Activated CD4-positive, alpha-beta T cell treated with anti-CD3 and anti-CD28 coated beads for 36 hours (primary cell): ENCODE measurements around the gene TMEM164. TPM values are rescaled to one million over a fixed set of nuclear protein-coding genes. Genes with fewer than 3 reads are reported as not detected.
"Not testable (repeated sequence)": the region's sequence is repeated elsewhere in the genome, so short reads cannot be mapped to it uniquely, and the experiment has no call there.

Experiments
- ATAC-seq: fragments of 200-7000 bp; cut with Tn5 transposase; one replicate; pipeline ENCODE4 v1.10.0; 2021; ENCODE audit warnings: mild to moderate bottlenecking, moderate library complexity
- CTCF ChIA-PET: fragments of 350-600 bp; sonication (Branson Sonifier 250); formaldehyde crosslinking; loops from one replicate; lab custom pipeline; 2021; ENCODE audit warnings: antibody characterized with exemption; lab: Charles Lee
- POLR2A ChIA-PET: fragments of 350-600 bp; sonication (Branson Sonifier 250); formaldehyde crosslinking; loops from one replicate; lab custom pipeline; 2021; ENCODE audit warnings: antibody characterized with exemption, inconsistent platforms; lab: Charles Lee
- DNase-seq: peaks from one replicate; pipeline ENCODE4 v3.0.0-alpha.2; 2020
- H3K27ac Mint-ChIP-seq: one replicate; pipeline ENCODE4 v1.8.0; 2021; ENCODE audit warnings: mixed read lengths
- H3K27me3 Mint-ChIP-seq: one replicate; pipeline ENCODE4 v1.8.0; 2021; ENCODE audit warnings: mixed read lengths
- H3K36me3 Mint-ChIP-seq: one replicate; pipeline ENCODE4 v1.8.0; 2021; ENCODE audit warnings: low read depth, mixed read lengths
- H3K4me1 Mint-ChIP-seq: one replicate; pipeline ENCODE4 v1.8.0; 2021; ENCODE audit warnings: mixed read lengths
- H3K4me3 Mint-ChIP-seq: one replicate; pipeline ENCODE4 v1.8.0; 2021; ENCODE audit warnings: mild to moderate bottlenecking, moderate library complexity, mixed read lengths
- H3K9me3 Mint-ChIP-seq: one replicate; pipeline ENCODE4 v1.8.0; 2021; ENCODE audit warnings: low read depth, mixed read lengths
- intact Hi-C, 2 experiments: fragments of 100-400 bp; cut with DNase I in 1 of 2; cut with micrococcal nuclease in 1 of 2; formaldehyde crosslinking; loops; one replicate each; pipeline versions ENCODE4 v1.14.2 to v1.15.1; 2022 to 2024; cut with DNase I, micrococcal nuclease
- total RNA-seq, 2 experiments: library from RNA; stranded (reverse); gene quantifications; one replicate each; pipeline ENCODE4 v1.2.3, GENCODE V29; 2021

TMEM164 gene
- 10 to 100 TPM; 10.5 to 12.2 TPM for total RNA-seq

GRCh38 chrX:110002300-110003166, at the start of gene TMEM164:
Gene TMEM164 (plus strand): TSS chrX:110003114. CDS start chrX:110003775, 661 bp downstream.
- CTCF ChIA-PET = interaction anchor here (0.8 kb wide), 1 partner anchor 9 kb away, joined by 3 read pairs; no protein-coding TSS in a partner anchor
- ATAC-seq (peak; percentile 84), DNase-seq (peak; percentile 87)
- peaks cover 2% of the 10 kb centered on the region for H3K36me3 Mint-ChIP-seq
- H3K27me3 Mint-ChIP-seq = no peaks in the 10 kb centered on the region
- peak within 1 kb of the TSS; percentile 81 for H3K4me3 Mint-ChIP-seq
- H3K27ac Mint-ChIP-seq = peak within 1 kb of the TSS; percentile 74
- intact Hi-C loops = loop anchor here in 1 of 2 experiments (1.0 to 5.0 kb wide), 4 partner anchors 130 to 466 kb away; partner anchors contain the start of genes ACSL4 and NXT2
- no peaks in the 10 kb centered on the region for H3K9me3 Mint-ChIP-seq
- H3K4me1 Mint-ChIP-seq = peaks cover 27% of the 10 kb centered on the region
- POLR2A ChIA-PET = no interaction called here

GRCh38 chrX:109954333-109954732, 48.6 kb upstream of the TMEM164 start:
- no peak overlapping the region for H3K27ac Mint-ChIP-seq
- CTCF ChIA-PET = interaction anchor here (0.6 to 1.3 kb wide), 3 partner anchors 14 to 713 kb away, joined by 3 to 4 read pairs (median 3); no protein-coding TSS in a partner anchor
- intact Hi-C loops = no loop called here
- no peaks in the 10 kb centered on the region for H3K27me3 Mint-ChIP-seq
- H3K9me3 Mint-ChIP-seq = no peaks in the 10 kb centered on the region
- H3K4me1 Mint-ChIP-seq = peaks cover 5% of the 10 kb centered on the region
- ATAC-seq = no peak
- POLR2A ChIA-PET = no interaction called here
- no peak for DNase-seq
- no peaks in the 10 kb centered on the region for H3K36me3 Mint-ChIP-seq
- H3K4me3 Mint-ChIP-seq = no peak overlapping the region

- no peaks in the 10 kb centered on the region for H3K9me3 Mint-ChIP-seq
- ChIA-PET CTCF (interaction anchor here (1.0 to 1.3 kb wide), 3 partner anchors 15 to 191 kb away, joined by 3 read pairs; no protein-coding TSS in a partner anchor), POLR2A (no interaction called here)
- H3K27ac Mint-ChIP-seq = no peak overlapping the region
- DNase-seq (no peak), ATAC-seq (no peak)
- peaks cover 5% of the 10 kb centered on the region for H3K4me1 Mint-ChIP-seq
- no peak overlapping the region for H3K4me3 Mint-ChIP-seq
- intact Hi-C loops = no loop called here
- no peaks in the 10 kb centered on the region for H3K36me3 Mint-ChIP-seq
- H3K27me3 Mint-ChIP-seq = no peaks in the 10 kb centered on the region
Measured at GRCh38 chrX:109954955-109955354, 48.0 kb upstream of the TMEM164 start.

- Mint-ChIP-seq H3K27me3 (no peaks in the 10 kb centered on the region), H3K9me3 (no peaks in the 10 kb centered on the region), H3K36me3 (no peaks in the 10 kb centered on the region), H3K27ac (no peak overlapping the region), H3K4me1 (peaks cover 3% of the 10 kb centered on the region), H3K4me3 (no peak overlapping the region)
- intact Hi-C loops = no loop called here
- DNase-seq (no peak), ATAC-seq (no peak)
- ChIA-PET CTCF (interaction anchor here (1.6 kb wide), 1 partner anchor 188 kb away, joined by 5 read pairs; no protein-coding TSS in a partner anchor), POLR2A (no interaction called here)
Measured at GRCh38 chrX:109958266-109958665, 44.6 kb upstream of the TMEM164 start.

- no peak for ATAC-seq
- Mint-ChIP-seq H3K4me1 (no peaks in the 10 kb centered on the region), H3K36me3 (no peaks in the 10 kb centered on the region), H3K4me3 (no peak overlapping the region), H3K27ac (no peak overlapping the region), H3K27me3 (no peaks in the 10 kb centered on the region), H3K9me3 (no peaks in the 10 kb centered on the region)
- no peak for DNase-seq
- POLR2A ChIA-PET = no interaction called here
- intact Hi-C loops = no loop called here
- CTCF ChIA-PET = interaction anchor here (1.6 kb wide), 1 partner anchor 187 kb away, joined by 5 read pairs; no protein-coding TSS in a partner anchor
Measured at GRCh38 chrX:109959356-109959871, 43.5 kb upstream of the TMEM164 start.

GRCh38 chrX:109964390-109964789, 38.5 kb upstream of the TMEM164 start:
- H3K4me1 Mint-ChIP-seq = no peaks in the 10 kb centered on the region
- ATAC-seq (no peak), DNase-seq (no peak)
- POLR2A ChIA-PET = no interaction called here
- intact Hi-C loops = no loop called here
- no peak overlapping the region for H3K4me3 Mint-ChIP-seq
- H3K36me3 Mint-ChIP-seq = no peaks in the 10 kb centered on the region
- H3K27ac Mint-ChIP-seq = no peak overlapping the region
- CTCF ChIA-PET = no interaction called here
- H3K27me3 Mint-ChIP-seq = no peaks in the 10 kb centered on the region
- no peaks in the 10 kb centered on the region for H3K9me3 Mint-ChIP-seq

GRCh38 chrX:109966246-109966645, 36.7 kb upstream of the TMEM164 start:
- Mint-ChIP-seq H3K27ac (no peak overlapping the region), H3K36me3 (no peaks in the 10 kb centered on the region), H3K4me1 (no peaks in the 10 kb centered on the region), H3K4me3 (no peak overlapping the region), H3K9me3 (no peaks in the 10 kb centered on the region), H3K27me3 (no peaks in the 10 kb centered on the region)
- ChIA-PET CTCF (interaction anchor here (0.6 kb wide), 1 partner anchor 446 kb away, joined by 3 read pairs; no protein-coding TSS in a partner anchor), POLR2A (no interaction called here)
- DNase-seq (no peak), ATAC-seq (no peak)
- intact Hi-C loops = no loop called here

- ATAC-seq = no peak
Measured at GRCh38 chrX:109967156-109967555, 35.8 kb upstream of the TMEM164 start.

GRCh38 chrX:109970841-109971240, 32.1 kb upstream of the TMEM164 start:
- H3K36me3 Mint-ChIP-seq, intact Hi-C loops, POLR2A ChIA-PET, H3K4me1 Mint-ChIP-seq, H3K9me3 Mint-ChIP-seq, CTCF ChIA-PET, ATAC-seq, H3K27me3 Mint-ChIP-seq, DNase-seq, H3K4me3 Mint-ChIP-seq, H3K27ac Mint-ChIP-seq: not testable (repeated sequence)

More at GRCh38 chrX:109967156-109967555, 35.8 kb upstream of the TMEM164 start:
- Mint-ChIP-seq H3K4me3 (no peak overlapping the region), H3K27me3 (no peaks in the 10 kb centered on the region), H3K4me1 (no peaks in the 10 kb centered on the region), H3K9me3 (no peaks in the 10 kb centered on the region), H3K27ac (no peak overlapping the region), H3K36me3 (no peaks in the 10 kb centered on the region)
- CTCF ChIA-PET = no interaction called here
- DNase-seq = no peak
- intact Hi-C loops = no loop called here
- POLR2A ChIA-PET = no interaction called here

- H3K27ac Mint-ChIP-seq = peak overlapping the region; percentile 68
- H3K36me3 Mint-ChIP-seq = no peaks in the 10 kb centered on the region
- ATAC-seq = peak; percentile 71
- CTCF ChIA-PET = interaction anchor here (0.9 to 1.0 kb wide), 2 partner anchors 13 to 20 kb away, joined by 3 read pairs; no protein-coding TSS in a partner anchor
- POLR2A ChIA-PET = interaction anchor here (0.7 kb wide), 1 partner anchor 32 kb away, joined by 4 read pairs; no protein-coding TSS in a partner anchor
- peaks cover 9% of the 10 kb centered on the region for H3K4me1 Mint-ChIP-seq
- peaks cover 2% of the 10 kb centered on the region for H3K27me3 Mint-ChIP-seq
- intact Hi-C loops = no loop called here
- no peaks in the 10 kb centered on the region for H3K9me3 Mint-ChIP-seq
- DNase-seq = peak; percentile 9
- no peak overlapping the region for H3K4me3 Mint-ChIP-seq
Measured at GRCh38 chrX:109974906-109975655, 27.8 kb upstream of the TMEM164 start.

- H3K27ac Mint-ChIP-seq, POLR2A ChIA-PET, H3K36me3 Mint-ChIP-seq, DNase-seq, ATAC-seq, H3K9me3 Mint-ChIP-seq, H3K4me3 Mint-ChIP-seq, H3K27me3 Mint-ChIP-seq, H3K4me1 Mint-ChIP-seq, intact Hi-C loops, CTCF ChIA-PET: not testable (repeated sequence)
Measured at GRCh38 chrX:109985210-109985609, 17.7 kb upstream of the TMEM164 start.
